ENCODE data around the gene SNX33.
"Not testable (repeated sequence)": the region's sequence is repeated elsewhere in the genome, so short reads cannot be mapped to it uniquely, and the experiment has no call there.

DNA sequence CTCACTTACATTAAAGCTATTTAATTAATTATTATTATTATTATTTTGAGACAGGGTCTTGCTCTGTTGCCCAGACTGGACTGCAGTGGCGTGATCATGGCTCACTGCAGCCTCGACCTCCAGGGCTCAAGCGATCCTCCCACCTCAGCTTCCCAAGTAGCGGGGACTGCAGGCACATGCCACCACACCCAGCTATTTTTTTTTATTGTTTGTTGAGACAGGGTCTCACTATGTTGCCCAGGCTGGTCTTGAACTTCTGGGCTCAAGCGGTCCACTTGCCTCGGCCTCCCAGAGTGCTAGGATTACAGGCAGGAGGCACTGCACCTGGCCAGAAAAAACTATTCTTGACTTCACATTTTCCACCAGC, 30.6 kb downstream of the SNX33 start:
- TF ChIP-seq, protein P1, sequence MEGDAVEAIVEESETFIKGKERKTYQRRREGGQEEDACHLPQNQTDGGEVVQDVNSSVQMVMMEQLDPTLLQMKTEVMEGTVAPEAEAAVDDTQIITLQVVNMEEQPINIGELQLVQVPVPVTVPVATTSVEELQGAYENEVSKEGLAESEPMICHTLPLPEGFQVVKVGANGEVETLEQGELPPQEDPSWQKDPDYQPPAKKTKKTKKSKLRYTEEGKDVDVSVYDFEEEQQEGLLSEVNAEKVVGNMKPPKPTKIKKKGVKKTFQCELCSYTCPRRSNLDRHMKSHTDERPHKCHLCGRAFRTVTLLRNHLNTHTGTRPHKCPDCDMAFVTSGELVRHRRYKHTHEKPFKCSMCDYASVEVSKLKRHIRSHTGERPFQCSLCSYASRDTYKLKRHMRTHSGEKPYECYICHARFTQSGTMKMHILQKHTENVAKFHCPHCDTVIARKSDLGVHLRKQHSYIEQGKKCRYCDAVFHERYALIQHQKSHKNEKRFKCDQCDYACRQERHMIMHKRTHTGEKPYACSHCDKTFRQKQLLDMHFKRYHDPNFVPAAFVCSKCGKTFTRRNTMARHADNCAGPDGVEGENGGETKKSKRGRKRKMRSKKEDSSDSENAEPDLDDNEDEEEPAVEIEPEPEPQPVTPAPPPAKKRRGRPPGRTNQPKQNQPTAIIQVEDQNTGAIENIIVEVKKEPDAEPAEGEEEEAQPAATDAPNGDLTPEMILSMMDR (IDR thresholded peaks at IDR 0.05): not testable (repeated sequence)
- TF ChIP-seq POLR2AphosphoS5 (IDR thresholded peaks at IDR 0.05); POLR2A (IDR thresholded peaks at IDR 0.05; ENCODE audit: low read depth): not testable (repeated sequence)
